ENCODE results near the gene CLPTM1.

CLPTM1 gene

DNA sequence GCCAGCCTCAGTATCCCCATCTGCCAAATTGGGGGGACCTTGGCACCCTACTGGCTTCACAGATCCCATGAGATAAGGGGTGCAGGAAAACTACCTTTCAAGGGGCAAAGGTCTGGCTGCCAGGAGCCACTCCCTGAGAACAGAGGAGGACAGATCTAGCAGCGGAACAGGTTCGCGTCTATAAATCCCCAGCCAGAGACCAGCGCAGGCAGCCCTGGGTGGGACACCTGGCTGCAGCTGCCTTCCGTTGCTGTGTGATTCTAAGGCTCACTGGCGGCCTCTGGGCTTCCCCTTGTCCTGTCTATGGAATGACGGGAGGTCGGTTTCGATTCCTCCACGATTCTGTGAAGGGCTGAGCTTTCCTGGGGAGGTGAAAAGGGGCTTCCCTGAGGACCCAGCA, 53.4 kb downstream of the CLPTM1 start:
- no peak overlapping the region for H3K4me3 ChIP-seq (ENCODE audit: insufficient read depth, low read length, poor library complexity, severe bottlenecking)
- peaks cover 15% of the 10 kb centered on the region for H3K36me3 ChIP-seq (ENCODE audit: low read length)
- H3K4me2 ChIP-seq (ENCODE audit: low read depth, low read length, poor library complexity, severe bottlenecking): no peak overlapping the region
- TF ChIP-seq EZH2phosphoT487 (conservative IDR thresholded peaks at IDR 0.05; ENCODE audit: low read length): no peak
- TF ChIP-seq, protein P1, sequence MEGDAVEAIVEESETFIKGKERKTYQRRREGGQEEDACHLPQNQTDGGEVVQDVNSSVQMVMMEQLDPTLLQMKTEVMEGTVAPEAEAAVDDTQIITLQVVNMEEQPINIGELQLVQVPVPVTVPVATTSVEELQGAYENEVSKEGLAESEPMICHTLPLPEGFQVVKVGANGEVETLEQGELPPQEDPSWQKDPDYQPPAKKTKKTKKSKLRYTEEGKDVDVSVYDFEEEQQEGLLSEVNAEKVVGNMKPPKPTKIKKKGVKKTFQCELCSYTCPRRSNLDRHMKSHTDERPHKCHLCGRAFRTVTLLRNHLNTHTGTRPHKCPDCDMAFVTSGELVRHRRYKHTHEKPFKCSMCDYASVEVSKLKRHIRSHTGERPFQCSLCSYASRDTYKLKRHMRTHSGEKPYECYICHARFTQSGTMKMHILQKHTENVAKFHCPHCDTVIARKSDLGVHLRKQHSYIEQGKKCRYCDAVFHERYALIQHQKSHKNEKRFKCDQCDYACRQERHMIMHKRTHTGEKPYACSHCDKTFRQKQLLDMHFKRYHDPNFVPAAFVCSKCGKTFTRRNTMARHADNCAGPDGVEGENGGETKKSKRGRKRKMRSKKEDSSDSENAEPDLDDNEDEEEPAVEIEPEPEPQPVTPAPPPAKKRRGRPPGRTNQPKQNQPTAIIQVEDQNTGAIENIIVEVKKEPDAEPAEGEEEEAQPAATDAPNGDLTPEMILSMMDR (IDR thresholded peaks at IDR 0.05; ENCODE audit: insufficient read depth, low read length, poor library complexity, severe bottlenecking): no peak
- H3K79me2 ChIP-seq (ENCODE audit: insufficient read depth, low read length): peaks cover 16% of the 10 kb centered on the region
- H3F3A ChIP-seq (ENCODE audit: insufficient read depth): peaks cover 14% of the 10 kb centered on the region
- no peak overlapping the region for H3K27ac ChIP-seq (ENCODE audit: low read depth, low read length)
- H3K9me3 ChIP-seq (ENCODE audit: insufficient read depth, low read length): no peaks in the 10 kb centered on the region
- no peak overlapping the region for H2AFZ ChIP-seq (ENCODE audit: low read depth, low read length, severe bottlenecking)
- no peak overlapping the region for H3K9ac ChIP-seq (ENCODE audit: low read length)
- no peaks in the 10 kb centered on the region for H3K27me3 ChIP-seq (ENCODE audit: low read length)
- no peaks in the 10 kb centered on the region for H3K9me2 ChIP-seq (replicated peaks; ENCODE audit: insufficient read depth, low read length)
- no peaks in the 10 kb centered on the region for H4K20me1 ChIP-seq (ENCODE audit: low read depth, low read length)

DNA sequence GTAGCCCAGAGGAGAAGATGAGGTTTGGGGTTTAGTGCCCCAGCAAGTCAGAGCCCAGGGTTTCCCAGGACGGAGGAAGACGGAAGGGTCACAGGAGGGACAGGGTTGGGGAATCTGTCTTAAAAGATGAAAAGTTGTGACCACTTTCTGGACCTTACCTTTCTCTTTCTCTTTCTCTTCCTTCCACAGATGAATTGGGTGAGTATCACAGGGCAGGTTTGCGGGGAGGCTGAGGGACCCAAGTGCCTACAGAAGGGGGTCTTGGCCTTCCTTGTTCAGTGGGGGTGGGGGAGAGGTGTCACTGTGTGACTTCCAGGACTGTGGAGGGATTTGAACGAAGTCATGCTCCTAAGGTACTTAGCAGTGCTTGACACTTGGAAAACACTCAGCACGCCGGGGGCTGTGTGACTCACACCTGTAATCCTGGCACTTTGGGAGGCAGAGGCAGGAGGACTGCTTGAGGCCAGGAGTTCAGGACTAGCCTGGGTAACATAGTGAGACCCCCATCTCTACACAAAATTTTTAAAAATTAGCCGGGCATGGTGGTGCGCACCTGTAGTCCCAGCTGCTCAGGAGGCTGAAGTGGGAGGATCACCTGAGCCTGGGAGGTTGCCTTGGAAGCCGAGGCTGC, 54.6 kb downstream of the CLPTM1 start:
- no peaks in the 10 kb centered on the region for H3K27me3 ChIP-seq (ENCODE audit: low read length)

DNA sequence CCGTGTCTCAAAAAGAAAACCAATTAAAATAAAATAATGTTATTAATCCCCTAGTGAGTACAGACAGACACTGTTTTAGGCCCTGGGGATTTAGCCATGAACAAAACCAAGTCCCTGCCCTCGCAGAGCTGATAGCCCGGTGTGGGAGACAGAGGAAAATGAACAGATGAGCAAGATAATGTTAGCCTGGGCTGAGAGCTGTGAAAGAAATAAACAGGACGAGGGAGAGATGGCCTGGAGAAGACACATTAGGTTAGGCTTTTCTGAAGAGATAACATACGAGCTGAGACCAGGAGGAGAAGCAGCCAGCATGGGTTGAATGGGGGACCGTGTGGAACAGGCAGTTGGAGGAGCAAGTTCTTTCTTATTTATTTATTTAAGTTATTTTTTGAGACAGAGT, 55.1 kb downstream of the CLPTM1 start:
- Histone ChIP-seq H3F3A (ENCODE audit: insufficient read depth) (peaks cover 30% of the 10 kb centered on the region), H3K9ac (ENCODE audit: low read length) (no peak overlapping the region), H4K20me1 (ENCODE audit: low read depth, low read length) (no peaks in the 10 kb centered on the region), H3K9me3 (ENCODE audit: insufficient read depth, low read length) (no peaks in the 10 kb centered on the region), H2AFZ (ENCODE audit: low read depth, low read length, severe bottlenecking) (no peak overlapping the region), H3K4me3 (ENCODE audit: insufficient read depth, low read length, poor library complexity, severe bottlenecking) (no peak overlapping the region), H3K4me2 (ENCODE audit: low read depth, low read length, poor library complexity, severe bottlenecking) (peak overlapping the region; percentile 25), H3K27me3 (ENCODE audit: low read length) (no peaks in the 10 kb centered on the region), H3K27ac (ENCODE audit: low read depth, low read length) (peak overlapping the region; percentile 82), H3K36me3 (ENCODE audit: low read length) (peaks cover 15% of the 10 kb centered on the region), H3K9me2 (replicated peaks; ENCODE audit: insufficient read depth, low read length) (no peaks in the 10 kb centered on the region), H3K79me2 (ENCODE audit: insufficient read depth, low read length) (peaks cover 14% of the 10 kb centered on the region)
- no peak for TF ChIP-seq EZH2phosphoT487 (conservative IDR thresholded peaks at IDR 0.05; ENCODE audit: low read length)
- TF ChIP-seq, protein P1 (IDR thresholded peaks at IDR 0.05; ENCODE audit: insufficient read depth, low read length, poor library complexity, severe bottlenecking): no peak

More for the DNA sequence above, 54.6 kb downstream of the CLPTM1 start:
- H4K20me1 ChIP-seq (ENCODE audit: low read depth, low read length): no peaks in the 10 kb centered on the region
- peak overlapping the region; percentile 82 for H3K27ac ChIP-seq (ENCODE audit: low read depth, low read length)
- no peak overlapping the region for H3K4me2 ChIP-seq (ENCODE audit: low read depth, low read length, poor library complexity, severe bottlenecking)
- H3F3A ChIP-seq (ENCODE audit: insufficient read depth): peaks cover 26% of the 10 kb centered on the region
- no peak overlapping the region for H2AFZ ChIP-seq (ENCODE audit: low read depth, low read length, severe bottlenecking)
- H3K36me3 ChIP-seq (ENCODE audit: low read length): peaks cover 15% of the 10 kb centered on the region
- H3K79me2 ChIP-seq (ENCODE audit: insufficient read depth, low read length): peaks cover 14% of the 10 kb centered on the region
- no peak overlapping the region for H3K9ac ChIP-seq (ENCODE audit: low read length)
- TF ChIP-seq EZH2phosphoT487 (conservative IDR thresholded peaks at IDR 0.05; ENCODE audit: low read length): no peak
- TF ChIP-seq, protein P1 (IDR thresholded peaks at IDR 0.05; ENCODE audit: insufficient read depth, low read length, poor library complexity, severe bottlenecking): no peak
- no peaks in the 10 kb centered on the region for H3K9me3 ChIP-seq (ENCODE audit: insufficient read depth, low read length)
- H3K9me2 ChIP-seq (replicated peaks; ENCODE audit: insufficient read depth, low read length): no peaks in the 10 kb centered on the region
- no peak overlapping the region for H3K4me3 ChIP-seq (ENCODE audit: insufficient read depth, low read length, poor library complexity, severe bottlenecking)

All from SU-DHL-6 (cell line).